ENCODE data around the gene HOMER2.

The HOMER2 gene

DNA sequence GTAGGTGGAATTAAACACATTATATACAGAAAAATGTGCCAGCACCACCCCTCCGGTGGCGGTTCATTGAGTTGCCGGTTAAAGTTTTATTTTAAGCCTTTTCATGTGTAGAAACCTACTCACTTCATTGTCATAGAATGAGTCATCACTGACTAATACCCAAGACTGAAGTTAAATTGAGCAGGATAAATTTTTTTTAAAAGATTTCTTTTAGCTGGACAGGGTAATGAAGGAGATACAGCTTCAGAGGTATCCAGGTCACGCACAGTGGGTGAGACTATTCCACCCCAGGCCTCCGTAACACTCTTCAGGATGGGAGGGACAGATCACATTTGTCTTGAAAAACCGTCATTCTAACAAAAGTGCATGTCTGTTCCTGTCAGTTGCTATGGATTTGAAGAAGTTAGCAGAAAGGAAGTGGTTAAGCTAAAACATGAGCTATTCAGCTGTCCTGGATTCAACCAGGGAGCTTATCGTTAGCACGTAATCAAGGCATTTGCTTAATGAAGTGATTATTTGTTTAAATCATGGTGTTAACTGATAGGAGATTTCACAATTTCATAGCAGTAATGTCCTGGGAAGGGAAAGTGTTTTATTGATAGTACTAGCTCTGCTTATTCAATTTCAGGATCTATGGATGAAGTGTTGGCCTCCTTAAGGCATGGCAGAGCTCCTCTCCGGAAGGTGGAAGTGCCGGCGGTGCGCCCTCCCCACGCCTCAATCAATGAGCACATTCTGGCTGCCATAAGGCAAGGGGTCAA lies 119.7 kb downstream of the HOMER2 start:
- intact Hi-C loops (cut with DNase I; ENCODE audit: low total_unique reads) = no loop called here
- Histone ChIP-seq H3K9me3 (no peaks in the 10 kb centered on the region), H3K27me3 (no peaks in the 10 kb centered on the region), H3K4me1 (peaks cover 0 to 11% (median 4%) of the 10 kb centered on the region in 4 donors), H3K27ac (no peak overlapping the region), H3K4me3 (no peak overlapping the region), H3K36me3 (peaks cover 88 to 97% (median 89%) of the 10 kb centered on the region in 3 donors)
- TF ChIP-seq CTCF (IDR thresholded peaks at IDR 0.05) = no peak
- no peak for DNase-seq

- DNase-seq = no peak
- H3K27me3 ChIP-seq = no peaks in the 10 kb centered on the region
- peaks cover 94 to 97% (median 94%) of the 10 kb centered on the region in 3 donors for H3K36me3 ChIP-seq
- intact Hi-C loops (cut with DNase I; ENCODE audit: low total_unique reads) = no loop called here
- peaks cover 0 to 11% (median 4%) of the 10 kb centered on the region in 4 donors for H3K4me1 ChIP-seq
- H3K9me3 ChIP-seq = no peaks in the 10 kb centered on the region
- no peak overlapping the region for H3K4me3 ChIP-seq
- H3K27ac ChIP-seq = no peak overlapping the region
- no peak for TF ChIP-seq CTCF (IDR thresholded peaks at IDR 0.05)
These were observed 120.5 kb downstream of the HOMER2 start for GRCh38 chr15:82831894-82832600.

GRCh38 chr15:82830427-82831173 lies 121.9 kb downstream of the HOMER2 start:
- no peak for DNase-seq
- peaks cover 0 to 11% (median 4%) of the 10 kb centered on the region in 4 donors for H3K4me1 ChIP-seq
- no peak for TF ChIP-seq CTCF (IDR thresholded peaks at IDR 0.05)
- no peak overlapping the region for H3K27ac ChIP-seq
- H3K27me3 ChIP-seq = no peaks in the 10 kb centered on the region
- intact Hi-C loops (cut with DNase I; ENCODE audit: low total_unique reads) = no loop called here
- H3K36me3 ChIP-seq = peaks cover 94 to 96% (median 95%) of the 10 kb centered on the region in 3 donors
- no peak overlapping the region for H3K4me3 ChIP-seq
- H3K9me3 ChIP-seq = no peaks in the 10 kb centered on the region

- H3K36me3 ChIP-seq = peaks cover 94 to 96% (median 95%) of the 10 kb centered on the region in 3 donors
- H3K4me1 ChIP-seq = peaks cover 0 to 11% (median 4%) of the 10 kb centered on the region in 4 donors
- no peak overlapping the region for H3K4me3 ChIP-seq
- TF ChIP-seq CTCF (IDR thresholded peaks at IDR 0.05) = no peak
- no peak overlapping the region for H3K27ac ChIP-seq
- intact Hi-C loops (cut with DNase I; ENCODE audit: low total_unique reads) = no loop called here
- DNase-seq = no peak
- H3K27me3 ChIP-seq = no peaks in the 10 kb centered on the region
- H3K9me3 ChIP-seq = no peaks in the 10 kb centered on the region
These were observed 123.3 kb downstream of the HOMER2 start for GRCh38 chr15:82829234-82829633.

- no peak for DNase-seq
- no peaks in the 10 kb centered on the region for H3K27me3 ChIP-seq
- H3K27ac ChIP-seq = no peak overlapping the region
- H3K9me3 ChIP-seq = no peaks in the 10 kb centered on the region
- peaks cover 94 to 96% (median 94%) of the 10 kb centered on the region in 3 donors for H3K36me3 ChIP-seq
- H3K4me3 ChIP-seq = no peak overlapping the region
- H3K4me1 ChIP-seq = peaks cover 0 to 11% (median 4%) of the 10 kb centered on the region in 4 donors
- intact Hi-C loops (cut with DNase I; ENCODE audit: low total_unique reads) = no loop called here
- no peak for TF ChIP-seq CTCF (IDR thresholded peaks at IDR 0.05)
These were observed 124.4 kb downstream of the HOMER2 start for GRCh38 chr15:82828075-82828474.
